A172 (cell line): Measurements from ENCODE around the gene DOCK4. TPM values are rescaled to one million over a fixed set of nuclear protein-coding genes. Genes with fewer than 3 reads are reported as not detected.
"Not testable (repeated sequence)": the region's sequence is repeated elsewhere in the genome, so short reads cannot be mapped to it uniquely, and the experiment has no call there.

Source experiments
- DNase-seq: peaks from one replicate; pipeline ENCODE4 v3.0.0-alpha.2; 2015; ENCODE audit warnings: low spot score
- total RNA-seq: library from RNA; depleted of rRNA; stranded (reverse); fragments of >200 nt; shearing (Covaris generic); gene quantifications from 2 replicates; pipeline ENCODE4 v1.2.3, GENCODE V29; 2014

DOCK4 gene
- total RNA-seq, 1 experiment from 2014 or later: 7.2 TPM

DNA sequence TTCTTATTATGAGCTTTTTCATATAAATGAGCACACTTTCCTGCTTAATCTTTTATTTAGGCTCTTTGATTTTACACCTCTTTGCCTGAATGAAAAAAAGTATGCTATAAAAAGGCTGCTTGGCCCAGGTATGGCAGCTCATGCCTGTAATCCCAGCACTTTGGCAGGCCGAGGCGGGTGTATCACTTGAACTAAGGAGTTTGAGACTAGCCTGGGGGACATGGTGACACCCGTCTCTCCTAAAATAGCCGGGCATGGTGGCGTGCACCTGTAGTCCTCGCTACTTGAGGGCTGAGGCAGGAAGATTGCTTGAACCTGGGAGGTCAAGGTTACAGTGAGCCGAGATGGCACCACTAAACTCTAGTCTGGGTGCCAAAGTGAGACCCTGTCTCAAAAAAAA is 72.9 kb downstream of the DOCK4 start:
- no peak for DNase-seq

DNA sequence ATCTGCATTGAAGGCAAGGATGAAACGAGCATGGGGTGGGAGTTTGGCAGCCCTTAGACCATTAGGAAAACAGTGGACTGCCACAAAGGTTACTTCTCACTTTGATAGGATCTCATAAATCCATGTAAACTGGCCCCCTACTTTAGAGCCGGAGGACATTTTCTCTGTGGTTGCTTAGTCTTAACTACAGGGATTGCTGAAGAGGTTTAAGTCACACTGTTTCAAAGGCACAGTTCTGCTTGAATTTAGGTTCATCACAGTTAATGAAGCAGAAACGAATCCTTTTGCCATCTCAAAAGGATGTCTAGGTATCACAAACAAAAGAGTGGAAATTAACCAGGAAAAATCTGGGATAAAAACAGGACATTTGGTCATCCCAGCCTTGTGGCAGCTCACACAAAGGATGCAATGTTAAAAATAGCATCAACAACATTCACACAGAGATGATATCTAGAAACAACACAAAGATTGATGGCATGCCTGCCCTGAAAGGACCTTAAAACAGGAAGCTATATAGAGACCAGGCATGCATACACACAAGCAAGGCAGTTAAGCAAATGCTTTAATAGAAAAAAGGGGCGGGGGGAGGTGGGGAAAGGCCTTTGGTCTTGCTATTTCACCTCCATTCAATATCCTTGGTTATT is 74.0 kb downstream of the DOCK4 start:
- DNase-seq: no peak

- DNase-seq: no peak
Observed at GRCh38 chr7:112130729-112131410, 75.3 kb downstream of the DOCK4 start.

- no peak for DNase-seq
Observed at GRCh38 chr7:112129655-112130323, 76.4 kb downstream of the DOCK4 start.

- not testable (repeated sequence) for DNase-seq
Observed at GRCh38 chr7:112128461-112129425, 77.5 kb downstream of the DOCK4 start.

DNA sequence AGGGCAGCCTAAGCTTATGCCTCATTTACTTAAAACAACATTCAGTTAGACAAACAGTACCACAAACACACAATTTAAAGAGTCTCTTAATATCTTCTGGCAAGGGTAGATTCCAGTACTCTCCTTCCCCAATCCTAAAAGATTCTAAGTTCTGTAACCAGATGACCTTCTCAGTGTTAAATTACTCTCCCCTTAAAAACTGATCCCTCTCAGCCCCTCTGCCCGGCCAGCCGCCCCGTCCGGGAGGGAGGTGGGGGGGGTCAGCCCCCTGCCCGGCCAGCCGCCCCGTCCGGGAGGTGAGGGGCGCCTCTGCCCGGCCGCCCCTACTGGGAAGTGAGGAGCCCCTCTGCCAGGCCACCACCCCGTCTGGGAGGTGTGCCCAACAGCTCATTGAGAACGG is 78.2 kb downstream of the DOCK4 start:
- not testable (repeated sequence) for DNase-seq

DNA sequence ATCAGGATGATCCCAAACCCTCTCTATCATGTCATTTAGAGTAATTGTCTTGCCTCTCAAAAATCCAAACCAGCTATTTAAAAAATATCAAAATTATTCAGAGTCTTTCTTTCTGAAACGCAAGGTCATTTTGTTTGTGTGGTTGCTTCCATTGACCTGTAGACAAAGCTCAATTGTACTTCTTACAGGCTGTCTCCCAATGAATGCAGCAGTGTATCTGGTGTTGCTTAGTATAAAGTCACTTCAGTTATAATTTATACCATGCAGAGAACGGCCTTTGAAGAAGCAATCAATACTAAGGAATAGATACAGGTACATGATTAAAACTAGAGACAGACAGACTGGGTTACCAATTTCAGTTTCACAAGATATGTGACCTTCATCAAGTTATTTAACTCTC is 80.9 kb downstream of the DOCK4 start:
- DNase-seq: no peak

- DNase-seq: no peak
Observed at GRCh38 chr7:112124061-112124766, 82.0 kb downstream of the DOCK4 start.

DNA sequence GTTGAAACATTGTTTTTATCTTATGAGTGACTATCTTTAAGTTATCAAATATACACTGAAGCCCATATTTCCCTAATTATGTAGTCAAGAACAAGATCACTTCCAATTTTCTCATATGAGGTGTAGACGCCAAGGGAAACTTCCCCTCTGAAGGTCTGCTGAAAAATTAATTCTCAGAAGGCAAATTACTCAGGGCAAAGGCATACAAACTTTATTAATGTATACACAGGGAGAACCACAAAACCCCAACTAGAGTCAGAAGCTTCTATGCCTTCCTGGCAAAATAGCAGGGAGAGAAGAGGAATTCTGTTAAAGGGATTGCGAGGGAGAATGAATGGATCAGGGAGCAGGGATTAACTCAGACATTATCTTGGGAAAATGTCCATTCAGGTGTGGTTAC is 83.4 kb downstream of the DOCK4 start:
- DNase-seq: no peak

DNA sequence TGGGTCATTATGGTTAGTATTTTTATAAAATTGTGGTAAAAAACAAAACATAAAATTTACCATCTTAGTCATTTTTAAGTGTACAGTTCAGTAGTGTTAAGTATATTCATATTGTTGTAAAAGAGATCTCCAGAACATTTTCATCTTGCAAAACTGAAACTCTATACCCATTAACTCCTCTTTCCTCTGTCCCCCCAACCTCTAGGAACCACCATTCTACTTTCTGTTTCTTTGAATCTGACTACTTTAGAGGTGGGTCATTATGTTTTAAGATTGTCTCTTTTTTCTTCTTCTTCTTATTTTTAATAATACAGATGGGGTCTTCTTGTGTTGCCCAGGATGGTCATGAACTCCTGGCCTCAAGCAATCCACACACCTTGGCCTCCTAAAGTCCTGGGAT is 84.1 kb downstream of the DOCK4 start:
- no peak for DNase-seq

GRCh38 chr7:112121318-112121717 is 84.9 kb downstream of the DOCK4 start:
- DNase-seq: no peak

GRCh38 chr7:112120696-112121217 is 85.4 kb downstream of the DOCK4 start:
- DNase-seq: no peak

- DNase-seq: no peak
Observed at GRCh38 chr7:112118581-112119566, 87.3 kb downstream of the DOCK4 start.

GRCh38 chr7:112116894-112117293 is 89.3 kb downstream of the DOCK4 start:
- no peak for DNase-seq

DNA sequence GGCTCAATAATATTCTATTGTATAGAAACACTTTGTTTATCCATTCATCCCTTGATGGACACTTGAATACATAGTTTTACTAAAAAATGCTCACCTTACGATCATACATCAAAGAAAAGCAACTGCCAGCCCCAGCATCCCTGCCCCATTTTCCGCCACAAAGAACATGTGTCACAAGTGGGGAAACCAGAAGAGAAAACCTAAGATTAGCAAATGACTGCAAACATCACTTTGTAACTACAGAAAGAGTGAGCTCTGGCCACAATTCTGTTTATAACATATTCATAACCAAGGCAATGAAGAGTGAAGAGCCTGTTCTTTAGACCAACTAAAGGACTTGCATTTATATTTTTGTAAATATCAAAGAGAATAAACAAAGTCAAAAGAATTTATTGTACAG is 89.8 kb downstream of the DOCK4 start:
- no peak for DNase-seq

- no peak for DNase-seq
Observed at GRCh38 chr7:112115880-112116279, 90.3 kb downstream of the DOCK4 start.

DNA sequence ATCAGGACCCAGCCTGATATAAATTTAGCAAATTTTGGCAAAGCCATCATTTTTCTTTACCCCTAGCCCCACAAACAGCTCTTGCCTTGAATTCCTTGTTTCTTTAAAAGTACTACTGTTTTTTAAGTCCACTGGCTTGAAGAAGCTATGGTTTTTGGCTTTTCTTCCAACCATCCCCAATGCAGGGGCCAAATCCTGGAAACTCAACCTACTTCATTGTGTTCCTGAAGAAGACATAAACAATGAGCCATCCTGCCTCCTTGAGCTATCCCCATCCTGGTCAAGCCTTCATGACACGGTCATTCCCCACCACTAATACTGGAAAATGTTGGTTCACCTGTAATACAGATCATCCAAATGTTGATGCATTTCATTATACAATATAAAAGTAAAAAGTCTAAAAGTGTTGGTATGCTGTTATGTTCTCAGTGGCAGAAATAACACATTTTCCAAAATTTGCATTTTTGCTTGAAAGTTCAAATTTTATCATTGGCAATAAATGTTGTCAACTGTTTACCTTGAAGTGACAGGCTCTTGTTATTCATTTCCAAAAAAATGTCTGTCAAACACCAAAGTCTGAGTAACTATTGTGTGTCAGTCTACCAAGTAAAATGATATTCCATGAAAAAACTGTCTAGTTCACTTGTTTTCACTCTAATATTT is 92.2 kb downstream of the DOCK4 start:
- DNase-seq: no peak

- DNase-seq: no peak
Observed at GRCh38 chr7:112112822-112113255, 93.4 kb downstream of the DOCK4 start.

DNA sequence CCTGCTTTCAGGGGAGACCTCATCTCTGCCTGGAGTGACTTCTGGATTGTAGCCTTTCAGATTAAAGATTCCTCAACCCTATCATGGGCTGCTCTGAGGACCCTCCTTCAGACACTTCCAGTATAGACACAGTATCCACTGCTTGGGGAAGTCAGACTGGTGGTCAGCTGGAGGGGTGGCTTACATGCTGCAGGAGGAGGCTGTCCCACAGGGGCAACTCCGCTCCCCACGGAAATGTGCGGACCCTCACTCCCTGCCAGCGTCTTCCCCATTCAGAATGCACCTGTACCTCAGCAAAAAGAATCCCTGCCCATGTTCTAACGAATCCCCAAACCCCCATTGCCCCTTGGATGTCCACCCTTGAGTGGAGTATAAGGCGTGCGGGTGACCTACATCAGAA is 95.5 kb downstream of the DOCK4 start:
- no peak for DNase-seq
